NCI-H748 treated with DMSO at 0.1 percent for 48 hours (cell line): Measurements from ENCODE around the gene MAMDC4.
"Not testable (repeated sequence)": the region's sequence is repeated elsewhere in the genome, so short reads cannot be mapped to it uniquely, and the experiment has no call there.

ENCODE experiments used
- DNase-seq: peaks from one replicate; lab custom pipeline; 2025; lab: John Stamatoyannopoulos, UW

The MAMDC4 gene

DNA sequence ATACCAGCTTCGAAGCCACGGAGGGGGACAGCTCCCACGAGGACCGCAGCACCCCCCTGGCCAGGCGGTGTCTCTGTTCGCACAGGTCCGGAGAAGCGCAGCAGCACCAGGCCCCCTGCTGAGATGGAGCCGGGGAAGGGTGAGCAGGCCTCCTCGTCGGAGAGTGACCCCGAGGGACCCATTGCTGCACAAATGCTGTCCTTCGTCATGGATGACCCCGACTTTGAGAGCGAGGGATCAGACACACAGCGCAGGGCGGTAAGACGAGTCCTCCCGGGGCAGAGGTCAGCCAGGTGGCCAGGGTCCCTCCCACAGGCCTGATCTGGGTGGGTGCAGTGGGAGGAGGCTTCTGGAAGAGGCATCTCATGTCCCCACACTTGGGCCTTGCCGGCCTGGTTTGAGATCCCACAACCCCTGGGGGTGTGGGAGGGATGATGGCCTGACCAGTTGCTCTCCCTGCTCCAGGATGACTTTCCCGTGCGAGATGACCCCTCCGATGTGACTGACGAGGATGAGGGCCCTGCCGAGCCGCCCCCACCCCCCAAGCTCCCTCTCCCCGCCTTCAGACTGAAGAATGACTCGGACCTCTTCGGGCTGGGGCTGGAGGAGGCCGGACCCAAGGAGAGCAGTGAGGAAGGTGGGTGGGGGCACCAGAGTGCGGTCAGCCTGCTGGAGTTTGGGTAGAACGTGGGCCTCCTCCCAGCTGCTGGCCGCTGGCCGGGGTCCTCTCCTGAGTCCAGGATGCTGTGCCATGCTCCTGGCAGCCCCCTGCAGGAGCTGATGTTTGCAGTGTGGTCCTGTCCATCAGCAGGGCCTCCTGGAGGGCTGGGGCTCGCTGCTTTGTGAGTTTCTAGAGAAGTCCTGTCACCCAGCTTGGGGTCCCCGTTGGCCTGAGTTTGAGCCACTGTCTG lies 12.7 kb upstream of the MAMDC4 start:
- DNase-seq, result no peak

DNA sequence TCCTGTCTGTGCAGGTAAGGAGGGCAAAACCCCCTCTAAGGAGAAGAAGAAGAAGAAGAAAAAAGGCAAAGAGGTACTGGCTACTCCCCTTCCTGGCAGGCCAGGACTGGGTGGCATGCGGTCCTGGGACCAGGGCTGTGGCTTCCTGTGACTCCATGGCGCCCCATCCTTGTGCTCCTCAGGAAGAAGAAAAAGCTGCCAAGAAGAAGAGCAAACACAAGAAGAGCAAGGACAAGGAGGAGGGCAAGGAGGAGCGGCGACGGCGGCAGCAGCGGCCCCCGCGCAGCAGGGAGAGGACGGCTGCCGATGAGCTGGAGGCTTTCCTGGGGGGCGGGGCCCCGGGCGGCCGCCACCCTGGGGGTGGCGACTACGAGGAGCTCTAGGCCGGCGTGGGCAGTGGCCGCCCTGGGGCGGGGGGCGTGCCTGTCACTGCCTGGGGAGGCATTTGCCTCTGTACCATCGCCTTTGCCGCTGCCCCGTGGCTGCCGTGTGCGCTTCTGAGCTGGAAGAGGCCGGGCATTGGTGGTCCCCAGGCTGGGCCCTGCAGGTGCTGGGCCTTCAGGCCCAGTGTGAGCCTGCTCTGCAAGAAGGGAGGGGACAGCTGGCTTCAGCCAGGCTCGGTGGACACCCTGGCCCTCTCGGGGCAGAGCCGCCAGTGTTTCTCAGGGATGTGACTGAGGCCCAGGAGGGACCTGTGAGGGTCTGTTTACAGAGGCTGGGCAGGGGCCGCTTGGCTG lies 11.8 kb upstream of the MAMDC4 start:
- no peak for DNase-seq

DNA sequence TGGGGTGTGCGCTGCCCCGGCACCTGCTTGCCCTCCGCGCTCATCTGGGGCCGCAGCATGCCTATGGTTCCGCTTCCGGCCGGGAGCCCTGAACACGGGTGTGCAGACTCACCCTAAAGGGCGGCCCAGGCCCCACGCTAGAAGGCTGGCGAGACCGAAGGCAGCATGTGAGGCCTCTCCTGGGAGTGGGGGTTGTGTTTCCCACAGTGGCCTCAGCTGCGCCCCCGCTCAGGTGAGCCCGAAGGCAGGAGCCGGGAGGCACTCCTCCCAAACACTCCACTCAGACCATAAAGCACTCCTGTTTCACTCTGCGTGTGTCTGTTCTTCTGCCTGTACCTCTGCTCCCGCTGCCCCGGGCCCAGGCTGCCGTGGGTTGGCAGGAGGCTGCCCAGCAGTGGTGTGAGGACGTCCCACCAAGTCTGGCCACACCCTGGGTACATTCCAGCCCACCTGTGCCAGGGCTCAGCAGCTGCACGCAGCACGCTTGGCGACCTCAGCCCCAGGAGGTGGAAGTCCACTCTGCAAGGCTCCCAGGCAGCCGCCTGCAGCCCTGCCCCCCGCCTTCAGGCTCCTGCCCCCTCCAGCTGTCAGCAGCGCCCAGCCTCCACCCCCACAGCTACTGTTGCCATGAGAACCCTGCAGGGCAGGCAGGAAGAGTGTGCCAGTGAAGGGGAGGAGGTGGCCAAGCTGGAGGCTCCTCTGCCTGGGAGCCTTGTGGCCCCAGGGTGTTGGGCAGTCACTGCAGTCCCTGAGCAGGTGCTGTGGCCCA lies 11.1 kb upstream of the MAMDC4 start:
- DNase-seq, result no peak

DNA sequence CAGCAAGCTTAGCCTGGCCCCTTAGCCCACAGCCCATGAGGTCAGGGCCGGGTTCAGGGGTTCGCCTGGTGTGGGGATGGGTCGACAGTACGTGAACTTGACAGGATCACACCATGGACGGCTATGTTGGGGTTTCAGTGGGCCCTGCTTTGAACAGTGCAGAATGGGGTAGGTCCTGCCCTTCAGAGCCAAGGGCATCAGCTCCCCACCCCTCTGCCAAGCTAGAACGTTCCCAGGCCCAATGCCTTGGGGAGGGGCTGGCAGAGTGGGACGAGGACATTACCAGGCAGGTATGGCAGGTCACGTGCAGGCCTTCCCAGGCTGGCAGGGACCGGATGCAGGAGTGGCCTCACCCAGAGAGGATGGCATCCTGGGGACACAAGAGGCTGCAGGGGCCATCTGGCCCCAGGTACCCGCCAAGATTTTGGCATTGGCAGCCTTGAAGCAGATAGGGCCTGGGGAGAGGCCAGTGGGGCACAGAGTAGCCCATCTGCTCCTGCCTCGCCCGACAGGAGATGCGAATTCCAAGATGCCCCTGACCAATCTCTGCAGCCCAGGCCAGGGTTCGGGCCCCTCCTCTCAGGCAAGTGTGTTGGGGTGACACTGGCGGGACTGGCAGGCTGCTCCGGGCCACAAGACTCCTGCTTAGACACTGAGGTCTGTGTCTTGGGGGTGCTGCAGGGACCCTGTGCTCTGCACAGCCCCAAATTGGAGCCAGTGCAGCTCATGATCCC lies 10.3 kb upstream of the MAMDC4 start:
- not testable (repeated sequence) for DNase-seq

DNA sequence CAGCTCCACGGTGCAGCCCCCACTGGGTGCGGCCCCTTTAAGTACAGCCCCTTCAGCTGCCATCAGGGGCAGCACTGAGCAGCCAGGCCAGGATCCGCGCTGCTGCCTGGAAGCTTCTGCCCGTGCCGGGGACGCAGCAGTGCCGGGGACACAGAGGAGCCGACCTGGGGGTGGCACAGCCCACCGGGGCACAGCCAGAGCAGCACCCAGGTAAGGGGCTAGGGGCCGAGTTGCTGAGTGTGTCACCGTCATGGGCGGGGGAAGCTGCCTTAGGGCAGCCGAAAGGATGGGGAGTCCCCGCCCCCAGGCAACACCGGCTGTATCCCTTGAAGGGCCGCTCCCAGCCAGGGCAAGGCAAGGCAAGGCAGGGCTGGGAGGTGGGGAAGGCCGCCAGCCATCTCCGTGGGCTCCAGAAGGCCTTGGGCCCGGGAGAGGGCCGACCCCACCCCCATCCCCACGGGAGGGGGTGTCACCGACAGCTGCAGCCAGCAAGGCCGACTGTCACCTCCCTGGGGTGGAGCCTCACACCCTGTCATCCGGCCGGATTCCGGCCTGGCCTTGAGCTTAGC lies 9.7 kb upstream of the MAMDC4 start, which contains the start of gene AJM1:
TSS of gene AJM1 (plus strand) at position 99 of the 569 bp plus-strand sequence. CDS start 1,937 bp downstream, outside the sequence.
- peak; percentile 33 for DNase-seq

DNA sequence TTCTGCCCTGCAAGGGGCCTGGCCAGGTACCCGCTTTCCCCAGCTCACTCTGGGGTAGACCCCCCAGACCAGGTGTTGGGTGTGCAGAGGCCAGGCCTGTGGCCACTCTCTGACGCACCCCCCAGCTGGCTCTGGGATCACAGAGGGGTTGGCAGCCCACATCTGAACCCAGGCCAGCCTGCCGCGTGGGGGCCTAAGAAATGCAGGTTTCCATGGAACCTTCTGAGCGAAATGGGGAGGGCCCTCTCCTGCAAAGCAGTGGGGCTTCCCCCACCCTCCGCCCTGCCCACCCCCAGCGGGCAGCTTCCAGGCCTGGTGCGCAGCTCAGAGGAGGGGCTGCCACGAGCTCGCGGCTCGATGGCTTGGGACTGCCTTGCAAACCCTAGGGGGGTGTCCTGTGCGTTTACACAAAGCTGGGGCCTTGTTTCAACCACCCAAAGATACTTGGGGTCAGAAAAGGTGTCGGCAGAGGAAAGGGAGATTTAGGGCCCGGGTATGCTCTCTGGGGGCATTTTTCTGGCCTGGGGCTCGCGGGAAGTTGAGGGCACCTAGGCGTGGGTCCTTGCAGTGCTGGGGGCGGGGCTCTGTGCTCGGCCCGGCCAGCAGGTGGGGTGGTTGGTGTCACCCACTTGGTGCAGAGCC lies 8.9 kb upstream of the MAMDC4 start:
- not testable (repeated sequence) for DNase-seq

DNA sequence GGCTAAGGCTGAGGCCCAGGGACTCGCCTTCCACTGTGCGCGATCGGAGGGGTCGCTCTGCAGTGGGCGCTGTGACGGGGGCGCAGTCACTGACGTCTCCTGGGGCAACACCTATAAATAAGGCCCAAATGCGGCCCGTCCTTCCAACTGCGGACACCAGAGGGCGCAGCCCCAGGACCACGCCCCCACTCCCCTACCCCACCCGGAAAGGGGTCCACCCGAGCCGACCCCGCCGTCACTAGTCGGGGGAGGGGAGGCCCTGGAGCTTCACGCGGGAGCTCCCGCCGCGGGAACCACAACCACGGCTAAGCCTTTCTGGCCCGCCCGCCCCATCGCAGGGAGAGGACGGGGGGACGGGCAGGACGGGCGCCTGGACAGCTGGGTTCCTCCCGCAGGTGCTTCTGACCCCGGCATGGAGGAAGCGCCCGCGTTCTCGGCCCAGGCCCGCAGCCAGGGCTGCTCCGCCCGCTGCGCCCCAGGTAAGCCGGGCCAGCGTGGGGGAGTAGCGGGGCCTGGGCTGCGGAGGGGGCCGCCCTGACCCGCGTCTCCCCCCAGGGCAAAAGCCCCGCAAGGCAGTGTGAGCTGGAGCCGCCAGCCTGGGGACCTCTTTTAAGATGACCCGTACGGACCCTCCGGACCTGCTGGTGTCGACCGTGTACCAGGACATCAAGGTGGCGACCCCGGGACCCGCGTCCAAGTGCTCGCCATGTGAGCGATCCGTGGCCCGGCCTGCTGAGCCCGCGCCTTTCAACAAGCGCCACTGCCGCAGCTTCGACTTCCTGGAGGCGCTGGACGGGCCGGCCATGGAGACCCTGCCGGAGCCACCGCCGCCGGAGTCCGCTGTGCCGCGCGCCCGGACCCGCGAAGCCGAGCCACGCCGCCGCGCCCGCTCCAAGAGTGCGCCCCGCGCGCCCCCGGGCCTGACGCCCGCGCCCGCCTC lies 8.1 kb upstream of the MAMDC4 start:
- DNase-seq, result not testable (repeated sequence)

DNA sequence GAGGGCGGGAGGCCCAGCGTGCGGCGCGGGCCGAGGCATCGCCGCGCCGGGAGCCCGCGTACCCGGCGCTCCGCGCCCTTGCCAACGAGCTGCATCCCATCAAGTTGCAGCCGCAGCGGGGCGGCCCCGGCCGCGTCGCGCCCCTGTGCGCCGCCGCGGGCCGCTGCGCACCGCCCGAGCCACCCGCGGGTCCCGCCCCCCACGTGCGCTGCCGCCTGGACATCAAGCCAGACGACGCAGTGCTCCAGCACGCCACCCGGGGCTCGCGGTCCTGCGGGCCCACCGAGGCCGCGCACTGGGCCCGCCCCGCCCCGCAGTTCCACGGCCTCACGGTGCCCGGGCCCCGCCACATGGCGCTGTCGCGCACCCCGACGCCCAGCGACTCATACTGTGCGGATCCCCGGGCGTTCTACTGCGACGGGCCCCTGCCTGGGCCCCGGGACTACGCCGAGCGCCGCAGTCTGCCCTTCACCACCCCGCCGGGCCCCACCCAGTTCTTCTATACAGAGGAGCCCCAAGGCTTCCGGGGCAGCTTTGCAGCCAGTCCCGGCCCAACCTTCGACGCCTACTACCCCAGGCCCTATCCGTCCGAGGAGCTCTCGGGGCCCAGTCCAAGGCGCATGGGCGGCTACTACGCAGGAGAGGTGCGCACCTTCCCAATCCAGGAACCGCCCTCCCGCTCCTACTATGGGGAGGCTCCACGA lies 7.2 kb upstream of the MAMDC4 start:
- no peak for DNase-seq

DNA sequence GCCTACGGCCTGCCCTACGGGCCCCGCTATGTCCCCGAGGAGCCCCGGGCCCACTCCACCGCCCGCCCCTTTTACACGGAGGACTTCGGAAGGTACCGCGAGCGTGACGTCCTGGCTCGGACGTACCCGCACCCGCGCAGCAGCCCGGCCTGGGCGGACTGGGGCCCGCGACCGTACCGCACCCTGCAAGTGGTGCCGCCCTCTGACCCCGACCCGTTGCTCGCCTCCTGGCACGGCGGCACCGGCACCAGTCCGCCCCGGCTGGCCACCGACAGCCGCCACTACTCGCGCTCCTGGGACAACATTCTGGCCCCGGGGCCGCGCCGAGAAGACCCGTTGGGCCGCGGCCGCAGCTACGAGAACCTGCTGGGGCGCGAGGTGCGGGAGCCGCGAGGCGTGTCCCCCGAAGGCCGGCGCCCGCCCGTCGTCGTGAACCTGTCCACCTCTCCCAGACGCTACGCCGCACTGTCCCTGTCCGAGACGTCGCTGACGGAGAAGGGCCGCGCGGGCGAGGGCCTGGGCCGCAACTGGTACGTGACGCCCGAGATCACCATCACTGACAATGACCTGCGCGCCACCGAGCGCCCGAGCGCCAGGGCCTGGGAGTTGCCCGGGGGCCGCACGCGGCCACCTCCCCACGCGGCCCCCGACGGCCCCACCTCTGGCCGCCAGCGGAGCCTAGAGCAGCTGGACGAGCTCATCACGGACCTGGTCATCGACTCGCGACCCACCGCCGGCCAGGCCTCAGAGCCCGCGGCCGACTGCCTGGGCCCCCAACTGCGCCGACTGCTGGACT lies 6.5 kb upstream of the MAMDC4 start:
- DNase-seq, result no peak

DNA sequence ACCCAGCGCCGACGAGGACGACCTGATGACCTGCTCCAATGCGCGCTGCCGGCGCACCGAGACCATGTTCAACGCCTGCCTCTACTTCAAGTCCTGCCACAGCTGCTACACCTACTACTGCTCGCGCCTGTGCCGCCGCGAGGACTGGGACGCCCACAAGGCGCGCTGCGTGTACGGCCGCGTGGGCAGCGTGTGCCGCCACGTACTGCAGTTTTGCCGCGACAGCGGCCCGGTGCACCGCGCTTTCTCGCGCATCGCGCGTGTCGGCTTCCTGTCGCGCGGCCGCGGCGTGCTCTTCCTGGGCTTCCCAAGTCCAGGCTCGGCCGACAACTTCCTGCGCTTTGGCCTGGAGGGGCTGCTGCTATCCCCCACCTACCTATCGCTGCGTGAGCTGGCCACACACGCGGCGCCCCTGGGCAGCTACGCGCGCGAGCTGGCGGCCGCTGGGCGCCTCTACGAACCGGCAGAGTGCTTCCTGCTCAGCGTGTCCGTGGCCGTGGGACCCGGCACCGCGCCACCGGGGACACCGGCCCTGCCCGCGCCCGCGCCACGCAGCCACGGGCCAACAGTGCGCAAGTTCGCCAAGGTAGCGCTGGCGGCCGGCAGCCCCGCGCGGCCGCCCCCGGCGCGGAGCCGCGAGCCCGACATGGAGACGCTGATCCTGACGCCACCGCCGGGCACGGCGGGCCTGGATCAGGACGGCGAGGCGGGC lies 5.6 kb upstream of the MAMDC4 start:
- no peak for DNase-seq

DNA sequence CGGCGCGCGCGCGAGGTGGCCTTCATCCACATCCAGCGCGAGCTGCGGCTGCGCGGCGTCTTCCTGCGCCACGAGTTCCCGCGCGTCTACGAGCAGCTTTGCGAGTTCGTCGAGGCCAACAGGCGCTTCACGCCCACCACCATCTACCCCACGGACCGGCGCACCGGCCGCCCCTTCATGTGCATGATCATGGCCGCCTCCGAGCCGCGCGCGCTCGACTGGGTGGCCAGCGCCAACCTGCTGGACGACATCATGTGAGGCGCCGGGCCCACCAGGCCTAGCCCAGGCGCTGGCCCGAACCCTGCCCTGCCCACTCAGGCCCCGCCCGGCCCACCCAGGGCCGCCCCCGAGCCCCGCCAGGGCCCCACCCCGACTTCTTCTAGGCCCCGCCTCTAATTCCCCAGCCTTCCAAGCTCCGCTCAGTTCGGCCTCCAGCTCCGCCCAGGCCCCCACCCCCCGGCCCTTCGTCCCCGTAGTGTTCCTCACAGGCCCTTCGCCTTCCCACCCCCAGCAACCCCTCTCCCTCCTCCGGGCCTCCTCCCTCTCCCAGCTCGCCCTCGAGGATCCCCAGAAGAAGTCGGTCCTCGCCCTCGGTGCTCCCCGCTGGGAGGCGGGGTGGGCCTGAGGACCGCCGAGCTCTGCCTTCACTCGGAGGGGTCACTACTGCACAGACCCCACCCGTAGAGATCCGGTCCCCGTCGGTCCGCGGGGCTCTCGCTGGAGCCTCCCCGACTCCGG lies 4.9 kb upstream of the MAMDC4 start:
- DNase-seq, result no peak

DNA sequence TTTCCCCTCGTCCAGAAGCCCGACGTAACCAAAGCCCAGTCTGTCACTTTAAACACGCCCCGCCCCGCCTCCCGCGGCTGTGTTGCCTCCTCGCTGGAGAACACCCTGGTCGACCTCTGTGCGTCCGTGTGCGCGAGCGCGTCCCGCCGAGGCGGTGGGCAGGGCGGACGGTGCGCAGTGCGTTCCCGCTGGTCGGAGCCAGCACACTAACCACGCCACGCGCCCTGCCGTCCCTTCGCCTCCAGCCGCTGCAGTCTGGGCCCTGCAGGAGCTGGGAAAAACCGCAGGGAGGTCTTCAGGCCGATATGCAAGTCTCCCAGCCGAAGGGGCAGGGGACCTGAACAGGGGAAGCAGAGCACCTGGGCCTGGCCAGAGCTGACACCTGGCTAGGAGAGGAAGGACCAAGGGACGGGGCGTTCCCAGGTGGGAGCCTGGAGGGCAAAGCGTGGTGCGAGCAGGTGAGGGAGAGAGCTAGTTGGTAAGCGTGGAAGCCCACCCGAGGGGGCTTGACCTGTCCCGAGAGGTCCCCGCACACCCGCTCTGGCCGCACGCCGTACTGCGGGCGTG lies 4.2 kb upstream of the MAMDC4 start:
- DNase-seq, result peak; percentile 54

DNA sequence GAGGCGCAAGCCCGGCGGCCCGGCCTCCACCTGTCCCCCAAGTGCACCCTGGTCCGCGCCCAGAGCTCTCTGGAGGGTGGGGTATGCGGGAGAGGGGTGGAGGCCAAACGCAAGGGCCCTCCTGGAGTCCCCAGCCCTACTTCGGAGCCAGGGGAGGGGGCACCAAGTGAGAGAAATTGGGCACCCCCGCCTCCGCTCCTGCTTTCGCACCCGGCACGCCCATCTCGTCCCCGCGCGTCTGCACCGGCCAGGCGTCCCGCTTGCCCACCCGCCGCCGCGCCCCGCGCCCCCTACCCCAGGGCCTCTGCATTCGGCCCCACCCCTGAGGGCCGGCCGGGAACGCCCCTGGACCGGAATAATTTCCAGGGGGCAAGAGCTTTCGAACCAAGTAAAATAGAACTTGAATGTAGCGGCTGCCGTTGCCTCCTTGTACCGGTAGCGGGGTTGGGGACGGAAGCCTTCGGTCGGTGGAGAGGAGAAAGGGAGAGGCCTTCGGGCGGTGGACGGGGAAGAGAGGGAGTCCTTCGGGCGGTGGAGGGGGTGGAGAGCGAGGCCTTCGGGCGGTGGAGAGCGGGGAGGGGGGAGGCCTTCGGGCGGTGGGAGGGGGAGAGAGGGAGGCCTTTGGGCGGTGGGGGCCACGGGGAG lies 3.6 kb upstream of the MAMDC4 start:
- peak; percentile 56 for DNase-seq

DNA sequence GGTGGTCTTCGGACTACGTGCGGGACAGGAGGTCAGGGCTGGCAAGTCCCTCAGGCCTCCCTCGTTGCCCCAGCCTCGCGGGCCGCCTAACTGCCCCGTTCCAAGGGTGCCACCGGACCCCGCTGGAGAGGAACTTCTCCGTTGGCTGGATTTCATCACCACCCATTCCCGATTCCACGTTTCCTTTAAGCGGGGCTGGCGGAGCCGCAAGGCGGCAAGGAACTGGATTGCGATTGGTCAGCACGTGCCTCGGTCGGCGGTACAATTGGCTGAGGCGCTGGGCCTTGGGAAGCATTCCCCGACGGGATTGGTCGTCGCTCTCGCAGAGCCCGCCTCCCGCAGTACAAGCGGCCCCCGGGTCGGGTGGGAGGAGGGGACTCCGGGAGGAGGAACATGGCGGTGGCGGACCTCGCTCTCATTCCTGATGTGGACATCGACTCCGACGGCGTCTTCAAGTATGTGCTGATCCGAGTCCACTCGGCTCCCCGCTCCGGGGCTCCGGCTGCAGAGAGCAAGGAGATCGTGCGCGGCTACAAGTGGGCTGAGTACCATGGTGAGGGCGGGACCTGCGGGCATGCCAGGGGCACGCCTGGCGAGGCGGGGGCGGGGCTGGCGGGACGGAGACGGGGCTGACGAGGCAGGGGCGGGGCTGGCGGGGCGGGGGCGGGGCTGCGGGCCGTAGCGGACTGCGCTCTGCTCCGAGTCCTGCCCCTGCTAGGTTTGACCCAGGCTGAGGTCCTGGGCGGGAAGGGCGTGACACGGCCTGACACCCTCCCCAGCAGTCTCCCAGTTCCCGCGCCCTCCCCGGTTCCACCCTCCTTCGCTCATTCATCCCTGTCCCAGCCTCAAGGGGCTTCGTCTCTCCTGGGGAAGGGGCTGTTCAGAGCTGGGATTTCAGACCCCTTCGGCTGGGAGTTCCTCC lies 2.8 kb upstream of the MAMDC4 start, which contains the start of gene PHPT1:
TSS of gene PHPT1 (plus strand) at position 372 of the 922 bp plus-strand sequence. CDS start at position 394, 22 bp downstream.
- DNase-seq, result peak; percentile 95
